GM21825 (cell line): ENCODE data around the gene IKBKE.

Source experiments
- ATAC-seq: cut with Tn5 transposase; IDR thresholded peaks from one replicate; pipeline ENCODE4 v1.9.1; 2021; ENCODE audit warnings: mild to moderate bottlenecking, moderate library complexity; ENCODE audit not compliant: unreplicated experiment

IKBKE gene

GRCh38 chr1:206510371-206510770 lies 40.1 kb downstream of the IKBKE start:
- no peak for ATAC-seq

GRCh38 chr1:206511362-206512057 lies 41.2 kb downstream of the IKBKE start:
- ATAC-seq: no peak

GRCh38 chr1:206512058-206512850 lies 42.0 kb downstream of the IKBKE start:
- ATAC-seq: no peak

GRCh38 chr1:206512851-206513180 lies 42.5 kb downstream of the IKBKE start:
- no peak for ATAC-seq

GRCh38 chr1:206513312-206514111 lies 43.2 kb downstream of the IKBKE start:
- no peak for ATAC-seq

GRCh38 chr1:206514813-206515387 lies 44.6 kb downstream of the IKBKE start:
- no peak for ATAC-seq

- no peak for ATAC-seq
Measured at GRCh38 chr1:206516728-206516990, 46.4 kb downstream of the IKBKE start.

- no peak for ATAC-seq
Measured at GRCh38 chr1:206517784-206518183, 47.5 kb downstream of the IKBKE start.

GRCh38 chr1:206518206-206518605 lies 47.9 kb downstream of the IKBKE start:
- no peak for ATAC-seq

GRCh38 chr1:206518743-206519142 lies 48.5 kb downstream of the IKBKE start:
- no peak for ATAC-seq

GRCh38 chr1:206521127-206521526 lies 50.9 kb downstream of the IKBKE start:
- ATAC-seq: no peak

GRCh38 chr1:206521694-206522402 lies 51.6 kb downstream of the IKBKE start:
- no peak for ATAC-seq

- no peak for ATAC-seq
Measured at GRCh38 chr1:206524739-206525364, 54.6 kb downstream of the IKBKE start.

- ATAC-seq: no peak
Measured at GRCh38 chr1:206526064-206526911, 56.0 kb downstream of the IKBKE start.

- ATAC-seq: no peak
Measured at GRCh38 chr1:206529425-206529824, 59.1 kb downstream of the IKBKE start.

- ATAC-seq: no peak
Measured at GRCh38 chr1:206532368-206532767, 62.1 kb downstream of the IKBKE start.

GRCh38 chr1:206534552-206534951 lies 64.3 kb downstream of the IKBKE start:
- no peak for ATAC-seq

- ATAC-seq: no peak
Measured at GRCh38 chr1:206535853-206536188, 65.5 kb downstream of the IKBKE start.

- ATAC-seq: no peak
Measured at GRCh38 chr1:206537141-206537540, 66.9 kb downstream of the IKBKE start.
